ENCODE results near the gene IRS2. TPM values are rescaled to one million over a fixed set of nuclear protein-coding genes. Genes with fewer than 3 reads are reported as not detected.

IRS2 gene
- total RNA-seq, 1 experiment from 2014 or later = 9.2 TPM

- Histone ChIP-seq H3K9me2 (ENCODE audit: insufficient read depth) (no peaks in the 10 kb centered on the region), H3K4me2 (ENCODE audit: low read length) (no peak overlapping the region), H2AFZ (ENCODE audit: low read depth, low read length, poor library complexity, severe bottlenecking) (no peak overlapping the region), H3K36me3 (ENCODE audit: control insufficient read depth in 1 of 2, insufficient read depth in 2 of 2, low read length in 2 of 2) (no peaks in the 10 kb centered on the region), H4K20me1 (ENCODE audit: insufficient read depth) (no peaks in the 10 kb centered on the region), H3K4me1 (ENCODE audit: control insufficient read depth in 1 of 2, insufficient read depth in 2 of 2, low read length in 2 of 2) (peaks cover 0 to 7% of the 10 kb centered on the region in 2 experiments; a peak in 1 of 4 replicates), H3K79me2 (ENCODE audit: insufficient read depth, low read length) (no peaks in the 10 kb centered on the region), H3K27ac (ENCODE audit: low read depth, low read length) (no peak overlapping the region), H3K4me3 (replicated peaks in 1 of 2; ENCODE audit: low read depth in 1 of 2, low read length in 2 of 2) (no peak overlapping the region), H3K9ac (ENCODE audit: low read length) (no peak overlapping the region), H3K27me3 (ENCODE audit: insufficient read depth, low read length) (no peaks in the 10 kb centered on the region), H3K9me3 (ENCODE audit: control insufficient read depth in 1 of 2, insufficient read depth in 1 of 2, low read depth in 1 of 2, low read length in 2 of 2) (no peaks in the 10 kb centered on the region)
- BruUV-seq (replicated peaks) = no TSS peak
- DNase-seq (ENCODE audit: low read depth, low spot score) (no peak), ATAC-seq (no peak)
- TF ChIP-seq JUND (IDR thresholded peaks at IDR 0.05) = no peak
- TF ChIP-seq, protein P1, sequence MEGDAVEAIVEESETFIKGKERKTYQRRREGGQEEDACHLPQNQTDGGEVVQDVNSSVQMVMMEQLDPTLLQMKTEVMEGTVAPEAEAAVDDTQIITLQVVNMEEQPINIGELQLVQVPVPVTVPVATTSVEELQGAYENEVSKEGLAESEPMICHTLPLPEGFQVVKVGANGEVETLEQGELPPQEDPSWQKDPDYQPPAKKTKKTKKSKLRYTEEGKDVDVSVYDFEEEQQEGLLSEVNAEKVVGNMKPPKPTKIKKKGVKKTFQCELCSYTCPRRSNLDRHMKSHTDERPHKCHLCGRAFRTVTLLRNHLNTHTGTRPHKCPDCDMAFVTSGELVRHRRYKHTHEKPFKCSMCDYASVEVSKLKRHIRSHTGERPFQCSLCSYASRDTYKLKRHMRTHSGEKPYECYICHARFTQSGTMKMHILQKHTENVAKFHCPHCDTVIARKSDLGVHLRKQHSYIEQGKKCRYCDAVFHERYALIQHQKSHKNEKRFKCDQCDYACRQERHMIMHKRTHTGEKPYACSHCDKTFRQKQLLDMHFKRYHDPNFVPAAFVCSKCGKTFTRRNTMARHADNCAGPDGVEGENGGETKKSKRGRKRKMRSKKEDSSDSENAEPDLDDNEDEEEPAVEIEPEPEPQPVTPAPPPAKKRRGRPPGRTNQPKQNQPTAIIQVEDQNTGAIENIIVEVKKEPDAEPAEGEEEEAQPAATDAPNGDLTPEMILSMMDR (IDR thresholded peaks at IDR 0.05 in 2 of 3, conservative IDR thresholded peaks at IDR 0.05 in 1 of 3; ENCODE audit: borderline replicate concordance in 1 of 3, insufficient read depth in 1 of 3, low read depth in 2 of 3, low read length in 2 of 3) = no peak
- no peak for TF ChIP-seq EZH2 (IDR thresholded peaks at IDR 0.05)
- no peak for TF ChIP-seq TCF7L2 (IDR thresholded peaks at IDR 0.05; ENCODE audit: borderline replicate concordance, extremely low read depth, insufficient read depth, insufficient read length)
- TF ChIP-seq SP1 (IDR thresholded peaks at IDR 0.05; ENCODE audit: low read depth) = no peak
- TF ChIP-seq CEBPB (IDR thresholded peaks at IDR 0.05; ENCODE audit: low read depth) = no peak
- no peak for TF ChIP-seq SIN3A (IDR thresholded peaks at IDR 0.05; ENCODE audit: low read depth)
- POLR2A ChIA-PET = no interaction called here
- RAD21 ChIA-PET (ENCODE audit: low non-redundant PET in 1 of 2, low total read pairs in 2 of 2, uncharacterized antibody in 2 of 2, unreplicated experiment in 2 of 2) = no interaction called here
- CTCF ChIA-PET = no interaction called here
- intact Hi-C loops (cut with micrococcal nuclease) = no loop called here
Measured at GRCh38 chr13:109738298-109738746, 48.1 kb downstream of the IRS2 start.

GRCh38 chr13:109737606-109738005 is 48.8 kb downstream of the IRS2 start:
- H3K9me3 ChIP-seq (ENCODE audit: control insufficient read depth in 1 of 2, insufficient read depth in 1 of 2, low read depth in 1 of 2, low read length in 2 of 2) = no peaks in the 10 kb centered on the region
- ChIA-PET POLR2A (no interaction called here), RAD21 (ENCODE audit: low non-redundant PET in 1 of 2, low total read pairs in 2 of 2, uncharacterized antibody in 2 of 2, unreplicated experiment in 2 of 2) (interaction anchor here in 1 of 2 experiments (0.6 kb wide), 1 partner anchor 591 kb away, joined by 3 read pairs; no protein-coding TSS in a partner anchor), CTCF (no interaction called here)
- peaks cover 0 to 7% of the 10 kb centered on the region in 2 experiments; a peak in 1 of 4 replicates for H3K4me1 ChIP-seq (ENCODE audit: control insufficient read depth in 1 of 2, insufficient read depth in 2 of 2, low read length in 2 of 2)
- BruUV-seq (replicated peaks) = no TSS peak
- H3K9me2 ChIP-seq (ENCODE audit: insufficient read depth) = no peaks in the 10 kb centered on the region
- H2AFZ ChIP-seq (ENCODE audit: low read depth, low read length, poor library complexity, severe bottlenecking) = no peak overlapping the region
- H3K27ac ChIP-seq (ENCODE audit: low read depth, low read length) = no peak overlapping the region
- H4K20me1 ChIP-seq (ENCODE audit: insufficient read depth) = no peaks in the 10 kb centered on the region
- DNase-seq (ENCODE audit: low read depth, low spot score) (no peak), ATAC-seq (no peak)
- no peaks in the 10 kb centered on the region for H3K79me2 ChIP-seq (ENCODE audit: insufficient read depth, low read length)
- no peak overlapping the region for H3K9ac ChIP-seq (ENCODE audit: low read length)
- no peaks in the 10 kb centered on the region for H3K27me3 ChIP-seq (ENCODE audit: insufficient read depth, low read length)
- H3K36me3 ChIP-seq (ENCODE audit: control insufficient read depth in 1 of 2, insufficient read depth in 2 of 2, low read length in 2 of 2) = no peaks in the 10 kb centered on the region
- no peak overlapping the region for H3K4me3 ChIP-seq (replicated peaks in 1 of 2; ENCODE audit: low read depth in 1 of 2, low read length in 2 of 2)
- intact Hi-C loops (cut with micrococcal nuclease) = no loop called here
- TF ChIP-seq ZFX (IDR thresholded peaks at IDR 0.05) (no peak), RAD21 (IDR thresholded peaks at IDR 0.05; ENCODE audit: low read depth) (no peak), EGR1 (IDR thresholded peaks at IDR 0.05; ENCODE audit: low read depth) (0 out of 2 replicates have a peak, but pooled peaks have one; percentile 28)
- TF ChIP-seq, protein P2, sequence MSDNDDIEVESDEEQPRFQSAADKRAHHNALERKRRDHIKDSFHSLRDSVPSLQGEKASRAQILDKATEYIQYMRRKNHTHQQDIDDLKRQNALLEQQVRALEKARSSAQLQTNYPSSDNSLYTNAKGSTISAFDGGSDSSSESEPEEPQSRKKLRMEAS (IDR thresholded peaks at IDR 0.05) = no peak
- H3K4me2 ChIP-seq (ENCODE audit: low read length) = no peak overlapping the region
